H9 (cell line): ENCODE data around the gene GRID2. TPM values are rescaled to one million over a fixed set of nuclear protein-coding genes. Genes with fewer than 3 reads are reported as not detected.

Source experiments
- DNase-seq: peaks from one replicate; pipeline ENCODE4 v3.0.0-alpha.2; 2017
- H2AFZ ChIP-seq: one replicate; pipeline ENCODE4 v1.6.1; 2013; ENCODE audit warnings: mild to moderate bottlenecking, low read length, control low read depth, moderate library complexity
- H2AK5ac ChIP-seq: 2 replicates; pipeline ENCODE4 v1.6.1; 2013; ENCODE audit warnings: low read length, control low read depth, mixed read lengths; ENCODE audit not compliant: insufficient read length
- H2BK120ac ChIP-seq: one replicate; pipeline ENCODE4 v1.6.1; 2013; ENCODE audit warnings: low read depth, mild to moderate bottlenecking, low read length, control low read depth, inconsistent platforms; ENCODE audit not compliant: poor library complexity, severe bottlenecking
- H2BK12ac ChIP-seq: 2 replicates; pipeline ENCODE4 v1.6.1; 2013; ENCODE audit warnings: low read length, control low read depth, mixed read lengths, low read depth; ENCODE audit not compliant: insufficient read length
- H2BK15ac ChIP-seq: 2 replicates; pipeline ENCODE4 v1.6.1; 2013; ENCODE audit warnings: low read depth, low read length, control low read depth
- H2BK20ac ChIP-seq: one replicate; pipeline ENCODE4 v1.6.1; 2013; ENCODE audit warnings: low read depth, mild to moderate bottlenecking, low read length, control low read depth, inconsistent platforms; ENCODE audit not compliant: poor library complexity, severe bottlenecking
- H2BK5ac ChIP-seq: 2 replicates; pipeline ENCODE4 v1.6.1; 2013; ENCODE audit warnings: low read length, control low read depth, mixed read lengths; ENCODE audit not compliant: insufficient read length
- H3K14ac ChIP-seq: 2 replicates; pipeline ENCODE4 v1.6.1; 2013; ENCODE audit warnings: low read length, control low read depth; ENCODE audit not compliant: insufficient read depth
- H3K18ac ChIP-seq: 2 replicates; pipeline ENCODE4 v1.6.1; 2013; ENCODE audit warnings: low read depth, mild to moderate bottlenecking, mixed read lengths, low read length, control low read depth; ENCODE audit not compliant: insufficient read length
- H3K23ac ChIP-seq: 2 replicates; pipeline ENCODE4 v1.6.1; 2013; ENCODE audit warnings: low read length, control low read depth, mixed read lengths, low read depth; ENCODE audit not compliant: insufficient read length
- H3K23me2 ChIP-seq: 2 replicates; pipeline ENCODE4 v1.6.1; 2013; ENCODE audit warnings: low read depth, mild to moderate bottlenecking, mixed read lengths, low read length, control low read depth; ENCODE audit not compliant: insufficient read length, poor library complexity, severe bottlenecking
- H3K27ac ChIP-seq: 2 replicates; pipeline ENCODE4 v1.5.1; 2013; ENCODE audit warnings: low read length, control low read depth, mixed read lengths, low read depth; ENCODE audit not compliant: insufficient read length
- H3K27me3 ChIP-seq: 2 replicates; pipeline ENCODE4 v1.6.1; 2013; ENCODE audit warnings: low read length, control low read depth, inconsistent platforms; ENCODE audit not compliant: insufficient read depth
- H3K4ac ChIP-seq: 2 replicates; pipeline ENCODE4 v1.6.1; 2013; ENCODE audit warnings: low read depth, mild to moderate bottlenecking, control low read depth, inconsistent platforms, low read length, moderate library complexity
- H3K4me1 ChIP-seq: 2 replicates; pipeline ENCODE4 v1.6.1; 2013; ENCODE audit warnings: low read length, control low read depth, inconsistent platforms; ENCODE audit not compliant: insufficient read depth
- H3K4me2 ChIP-seq: 2 replicates; pipeline ENCODE4 v1.6.1; 2013; ENCODE audit warnings: low read length, control low read depth, mixed read lengths; ENCODE audit not compliant: insufficient read length, insufficient read depth
- H3K56ac ChIP-seq: 2 replicates; pipeline ENCODE4 v1.6.1; 2013; ENCODE audit warnings: low read depth, mild to moderate bottlenecking, mixed read lengths, low read length, control low read depth; ENCODE audit not compliant: insufficient read length
- H3K79me1 ChIP-seq: 2 replicates; pipeline ENCODE4 v1.6.1; 2013; ENCODE audit warnings: low read depth, mild to moderate bottlenecking, moderate library complexity, low read length, control low read depth, inconsistent platforms; ENCODE audit not compliant: insufficient read depth, poor library complexity, severe bottlenecking
- H3K79me2 ChIP-seq: 2 replicates; pipeline ENCODE4 v1.6.1; 2013; ENCODE audit warnings: low read length, control low read depth, inconsistent platforms; ENCODE audit not compliant: insufficient read depth
- H3K9ac ChIP-seq: 2 replicates; pipeline ENCODE4 v1.6.1; 2013; ENCODE audit warnings: low read length, control low read depth, mixed read lengths; ENCODE audit not compliant: insufficient read length; ENCODE audit errors: extremely low read depth
- H3K9me3 ChIP-seq: one replicate; pipeline ENCODE4 v1.6.1; 2013; ENCODE audit warnings: low read depth, low read length, inconsistent platforms; ENCODE audit not compliant: control insufficient read depth
- H3T11ph ChIP-seq: one replicate; pipeline ENCODE4 v1.6.1; 2013; ENCODE audit warnings: mild to moderate bottlenecking, low read length, control low read depth, inconsistent platforms
- H4K20me1 ChIP-seq: one replicate; pipeline ENCODE4 v1.6.1; 2013; ENCODE audit not compliant: control insufficient read depth, insufficient read length, insufficient read depth
- H4K5ac ChIP-seq: 2 replicates; pipeline ENCODE4 v1.6.1; 2013; ENCODE audit warnings: low read depth, mild to moderate bottlenecking, mixed read lengths, low read length, control low read depth; ENCODE audit not compliant: insufficient read length
- H4K8ac ChIP-seq: replicated peaks from 2 replicates; pipeline ENCODE4 v1.6.1; 2013; ENCODE audit warnings: low read length, control low read depth, mixed read lengths, low read depth; ENCODE audit not compliant: insufficient read length
- H4K91ac ChIP-seq: 2 replicates; pipeline ENCODE4 v1.6.1; 2013; ENCODE audit warnings: low read depth, mild to moderate bottlenecking, moderate library complexity, mixed read lengths, low read length, control low read depth; ENCODE audit not compliant: insufficient read length
- H3K27ac Mint-ChIP-seq, 3 experiments: 2 replicates in 2 of 3; 3 replicates in 1 of 3; pipeline ENCODE4 v1.8.0; 2020 to 2021; ENCODE audit warnings: mixed read lengths in 3 of 3, mild to moderate bottlenecking in 1 of 3, moderate library complexity in 1 of 3
- H3K27me3 Mint-ChIP-seq: 2 replicates; pipeline ENCODE4 v1.8.0; 2021; ENCODE audit warnings: low read depth, mild to moderate bottlenecking, moderate library complexity, mixed read lengths
- H3K36me3 Mint-ChIP-seq, 3 experiments: 2 replicates in 2 of 3; 3 replicates in 1 of 3; pipeline ENCODE4 v1.8.0; 2020 to 2021; ENCODE audit warnings: low read depth in 3 of 3, mixed read lengths in 3 of 3; ENCODE audit not compliant: insufficient read depth in 1 of 3
- H3K4me1 Mint-ChIP-seq, 2 experiments: 2 replicates each; pipeline ENCODE4 v1.8.0; 2020; ENCODE audit warnings: mixed read lengths in 2 of 2
- H3K4me3 Mint-ChIP-seq, 2 experiments: 2 replicates in 1 of 2; 3 replicates in 1 of 2; pipeline ENCODE4 v1.8.0; 2020 to 2021; ENCODE audit warnings: mild to moderate bottlenecking in 2 of 2, mixed read lengths in 2 of 2, moderate library complexity in 1 of 2
- H3K9me3 Mint-ChIP-seq, 2 experiments: 2 replicates in 1 of 2; 3 replicates in 1 of 2; pipeline ENCODE4 v1.8.0; 2020; ENCODE audit warnings: mild to moderate bottlenecking in 2 of 2, mixed read lengths in 2 of 2, moderate library complexity in 1 of 2
- CTCF ChIP-seq: fragments of 200-600 bp; sonication (generic); conservative IDR thresholded peaks from 3 replicates; pipeline ENCODE4 v1.8.0; 2021; ENCODE audit warnings: antibody characterized with exemption, mild to moderate bottlenecking
- WGBS: extraction: QIAGEN DNeasy Blood & Tissue Kit; methylation state at CpG from one replicate; pipeline ENCODE4 v1.1.7; 2013; ENCODE audit warnings: missing lambda C conversion rate, low lambda C conversion rate, mixed read lengths; ENCODE audit not compliant: insufficient read length; ENCODE audit errors: extremely low coverage; 5-methylcytosine and 5-hydroxymethylcytosine counted together
- total RNA-seq: library from RNA; stranded (reverse); gene quantifications from 2 replicates; pipeline ENCODE4 v1.2.1, GENCODE V29; 2021

GRID2 gene
- total RNA-seq, 1 experiment from 2014 or later = 21.8 TPM

GRCh38 chr4:93228021-93228420 lies 924.3 kb downstream of the GRID2 start:
- Mint-ChIP-seq H3K36me3 (peaks cover 9 to 13% (median 10%) of the 10 kb centered on the region in 3 experiments), H3K9me3 (peaks cover 0 to 4% of the 10 kb centered on the region in 2 experiments; a peak in 2 of 5 replicates), H3K4me1 (peaks cover 0 to 4% of the 10 kb centered on the region in 2 experiments; a peak in 1 of 4 replicates), H3K4me3 (no peak overlapping the region), H3K27me3 (no peaks in the 10 kb centered on the region), H3K27ac (no peak overlapping the region)
- Histone ChIP-seq H3K23ac (no peak overlapping the region), H3K18ac (no peak overlapping the region), H4K8ac (no peak overlapping the region), H3K4ac (no peak overlapping the region), H2BK15ac (no peak overlapping the region), H3K4me1 (no peaks in the 10 kb centered on the region), H2BK5ac (no peak overlapping the region), H3K79me2 (no peaks in the 10 kb centered on the region), H3K27ac (no peak overlapping the region), H2BK120ac (no peak overlapping the region), H3K27me3 (no peaks in the 10 kb centered on the region), H4K20me1 (no peaks in the 10 kb centered on the region), H3K4me2 (no peak overlapping the region), H3K9ac (no peak overlapping the region), H3K56ac (no peak overlapping the region), H3K9me3 (no peaks in the 10 kb centered on the region), H3K79me1 (no peaks in the 10 kb centered on the region), H4K5ac (no peak overlapping the region), H3T11ph (no peak overlapping the region), H2BK20ac (no peak overlapping the region), H2BK12ac (no peak overlapping the region), H3K23me2 (no peaks in the 10 kb centered on the region), H2AK5ac (no peak overlapping the region), H4K91ac (no peak overlapping the region), H2AFZ (no peak overlapping the region), H3K14ac (no peak overlapping the region)
- no peak for TF ChIP-seq CTCF
- DNase-seq = no peak
- no CpG with 5 or more reads among the region's 3 CpGs for WGBS
